ENCODE data around the gene MIDN.
"Not testable (repeated sequence)": the region's sequence is repeated elsewhere in the genome, so short reads cannot be mapped to it uniquely, and the experiment has no call there.

MIDN gene

GRCh38 chr19:1295169-1296012 is 47.0 kb downstream of the MIDN start:
- DNase-seq (ENCODE audit: low read depth): no peak

DNA sequence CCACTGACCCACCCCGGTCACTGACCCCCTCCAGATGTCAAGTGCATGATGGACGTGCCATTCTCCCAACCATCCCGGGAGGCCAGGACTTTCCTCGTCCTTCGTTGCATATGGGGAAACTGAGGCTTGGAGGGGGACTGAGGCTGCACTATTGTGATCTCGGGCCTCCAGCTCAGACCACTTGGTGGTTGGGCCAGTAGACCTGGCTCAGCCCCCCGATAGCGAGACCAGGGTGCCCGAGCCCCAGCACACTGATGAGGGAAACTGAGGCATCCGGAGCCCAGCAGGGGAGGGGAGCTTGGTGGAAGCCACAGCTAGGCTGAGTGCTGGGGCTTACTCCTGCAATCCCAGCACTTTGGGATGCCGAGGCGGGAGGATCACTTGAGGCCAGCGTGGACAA is 47.7 kb downstream of the MIDN start:
- DNase-seq (ENCODE audit: low read depth): no peak

GRCh38 chr19:1296575-1297271 is 48.3 kb downstream of the MIDN start:
- no peak for DNase-seq (ENCODE audit: low read depth)

DNA sequence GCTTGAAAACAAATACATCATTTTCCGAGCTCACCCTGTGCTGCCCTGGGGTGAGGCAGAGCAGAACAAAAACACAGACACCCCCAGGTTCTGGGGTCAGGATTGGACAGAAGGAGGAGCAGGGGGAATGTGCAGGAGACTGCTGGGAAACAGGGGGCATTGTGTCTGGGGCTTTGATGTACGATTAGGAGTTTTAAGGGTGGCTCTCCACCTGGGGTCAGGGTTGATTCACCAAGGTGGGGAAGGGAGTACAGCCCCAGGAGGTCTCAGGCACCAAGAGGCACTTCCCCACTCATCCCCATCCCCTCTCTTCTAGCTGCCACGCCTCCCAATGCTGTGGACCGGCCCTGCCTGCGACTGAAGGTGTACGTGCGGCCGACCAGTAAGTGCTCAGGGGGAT is 49.9 kb downstream of the MIDN start:
- no peak for DNase-seq (ENCODE audit: low read depth)

DNA sequence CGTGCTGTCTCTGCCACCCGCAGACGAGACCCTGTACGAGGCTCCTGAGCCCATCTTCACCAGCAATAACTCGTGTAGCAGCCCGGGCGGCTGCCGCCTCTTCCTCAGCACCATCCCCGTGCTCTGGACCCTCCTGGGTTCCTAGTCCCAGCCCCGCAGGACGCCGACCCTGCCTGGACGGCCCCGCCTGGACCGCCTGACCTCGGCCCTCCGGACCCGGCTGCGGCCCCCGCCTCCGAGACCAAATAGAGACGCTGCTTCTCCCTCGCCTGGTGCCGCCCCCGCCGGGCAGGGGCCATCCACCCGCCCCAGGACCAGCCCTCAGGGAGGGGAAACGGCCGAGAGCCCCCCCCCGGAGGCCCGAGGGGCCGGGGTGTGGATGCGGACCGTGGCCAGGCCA is 51.4 kb downstream of the MIDN start:
- no peak for DNase-seq (ENCODE audit: low read depth)

GRCh38 chr19:1300744-1301490 is 52.5 kb downstream of the MIDN start:
- DNase-seq (ENCODE audit: low read depth): no peak

- no peak for DNase-seq (ENCODE audit: low read depth)
These were observed 54.3 kb downstream of the MIDN start for GRCh38 chr19:1302533-1303239.

DNA sequence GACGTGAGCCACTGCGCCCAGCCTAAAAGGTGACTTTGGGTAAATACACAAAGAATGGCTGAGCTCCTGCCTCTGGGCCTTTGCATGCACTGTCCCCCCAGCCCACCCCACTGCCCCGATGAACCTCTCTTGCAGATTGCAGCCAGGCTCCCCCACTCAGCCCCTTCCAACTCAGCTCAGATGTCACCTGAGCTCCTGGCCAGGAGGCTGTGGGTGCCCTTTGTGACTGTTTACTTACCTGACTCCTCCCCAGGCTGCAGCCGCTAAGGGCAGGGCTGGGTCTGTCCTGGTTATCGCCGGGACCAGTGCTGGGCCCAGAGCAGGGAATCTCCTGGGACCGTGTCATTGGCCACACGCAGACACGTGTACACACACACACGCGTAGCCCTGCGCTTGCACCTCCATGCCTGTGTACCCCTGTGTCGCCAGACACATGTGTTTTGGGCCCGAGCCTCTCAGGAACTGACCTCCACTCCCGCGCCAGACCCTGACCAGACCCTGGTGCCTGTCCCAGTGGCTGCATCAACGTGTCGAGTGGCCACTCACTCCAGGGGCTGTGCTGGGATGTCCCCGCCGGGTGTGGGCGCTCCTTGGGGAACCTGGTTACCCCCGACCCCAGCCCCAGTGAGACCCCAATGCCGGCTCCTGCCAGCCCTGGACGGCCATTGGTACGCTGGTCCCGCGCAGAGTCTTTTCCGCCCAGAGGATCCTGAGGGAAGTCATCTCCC is 56.0 kb downstream of the MIDN start:
- no peak for DNase-seq (ENCODE audit: low read depth)

DNA sequence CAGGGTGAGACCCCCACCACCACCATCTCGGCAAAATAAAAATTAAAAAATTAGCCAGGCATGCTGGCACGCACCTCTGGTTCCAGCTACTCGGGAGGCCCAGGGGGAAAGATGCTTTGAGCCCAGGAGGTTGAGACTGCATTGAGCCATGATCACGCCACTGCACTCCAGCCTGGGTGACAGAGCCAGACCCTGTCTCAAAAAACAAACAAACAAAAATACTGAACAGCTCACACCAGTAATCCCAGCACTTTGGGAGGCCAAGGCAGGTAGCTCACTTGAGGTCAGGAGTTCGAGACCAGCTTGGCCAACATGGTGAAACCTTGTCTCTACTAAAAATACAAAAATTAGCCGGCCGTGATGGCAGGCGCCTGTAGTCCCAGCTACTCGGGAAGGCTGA is 57.0 kb downstream of the MIDN start:
- not testable (repeated sequence) for DNase-seq (ENCODE audit: low read depth)

GRCh38 chr19:1307320-1307719 is 58.9 kb downstream of the MIDN start:
- no peak for DNase-seq (ENCODE audit: low read depth)

DNA sequence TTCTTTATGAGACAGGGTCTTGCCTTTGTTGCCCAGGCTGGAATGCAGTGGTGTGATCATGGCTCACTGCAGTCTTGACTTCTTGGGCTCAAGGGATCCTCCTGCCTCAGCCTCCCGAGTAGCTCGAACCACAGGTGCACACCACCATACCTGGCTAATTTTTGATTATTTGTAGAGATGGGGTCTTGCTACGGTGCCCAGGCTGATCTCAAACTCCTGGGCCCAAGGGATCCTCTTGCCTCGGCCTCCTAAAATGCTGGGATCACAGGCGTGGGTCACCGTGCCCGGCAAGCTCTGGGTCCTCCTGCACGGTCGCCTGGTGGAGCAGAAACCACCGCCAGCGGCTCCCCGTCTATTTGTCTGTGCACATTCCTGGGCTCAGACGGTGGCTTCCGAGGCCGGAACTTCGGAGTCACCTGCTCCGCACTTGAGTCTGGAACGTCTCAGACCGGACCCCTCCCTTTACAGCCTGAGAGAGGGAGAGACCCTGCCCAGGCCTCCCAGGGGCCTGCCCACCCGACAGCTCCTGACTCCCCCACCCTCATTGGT is 59.4 kb downstream of the MIDN start:
- DNase-seq (ENCODE audit: low read depth): no peak

- DNase-seq (ENCODE audit: low read depth): no peak
These were observed 60.3 kb downstream of the MIDN start for GRCh38 chr19:1308718-1309117.

All from GM04504 (cell line).